Bronchial epithelial cell (primary cell): ENCODE measurements around the gene AVL9. TPM values are rescaled to one million over a fixed set of nuclear protein-coding genes. Genes with fewer than 3 reads are reported as not detected.
"Not testable (repeated sequence)": the region's sequence is repeated elsewhere in the genome, so short reads cannot be mapped to it uniquely, and the experiment has no call there.

Experiments used
- DNase-seq: peaks from one replicate; pipeline ENCODE4 v3.0.0-alpha.2; 2010; ENCODE audit warnings: low read depth
- FAIRE-seq: peaks from 2 replicates; lab custom pipeline; 2011; peaks lifted over from hg19 to GRCh38; lab: Jason Lieb, UNC
- H3K27me3 ChIP-seq: 2 replicates; pipeline ENCODE4 v1.5.1; 2011; ENCODE audit warnings: low read length; ENCODE audit not compliant: control insufficient read depth, insufficient read depth
- H3K36me3 ChIP-seq: 2 replicates; pipeline ENCODE4 v1.5.1; 2011; ENCODE audit warnings: low read length; ENCODE audit not compliant: control insufficient read depth, insufficient read depth
- H3K4me3 ChIP-seq: 2 replicates; pipeline ENCODE4 v1.5.1; 2011; ENCODE audit warnings: mild to moderate bottlenecking, low read depth, low read length, control low read depth
- total RNA-seq: library from RNA; depleted of rRNA; stranded (reverse); fragments of >200 nt; gene quantifications from 2 replicates; pipeline ENCODE4 v1.2.1, GENCODE V29; 2014

Gene AVL9
- total RNA-seq, 1 donor from 2014 or later: 34.0 TPM

DNA sequence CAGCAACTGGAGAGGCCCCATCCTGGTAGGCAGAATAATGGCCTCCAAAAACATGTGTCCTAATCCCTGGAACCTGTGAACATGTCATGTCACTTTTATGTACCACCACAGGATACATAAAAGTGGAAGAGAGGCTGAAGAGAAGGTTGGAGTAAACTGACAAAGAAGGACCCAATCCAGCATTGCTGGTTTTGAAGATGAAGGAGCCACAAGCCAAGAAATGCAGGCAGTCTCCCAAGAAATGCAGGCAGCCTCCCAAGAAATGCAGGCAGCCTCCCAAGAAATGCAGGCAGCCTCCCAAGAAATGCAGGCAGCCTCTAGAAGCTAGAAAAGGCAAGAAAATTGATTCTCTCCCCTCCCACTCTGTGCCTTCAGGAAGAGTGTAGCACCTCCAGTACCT, 142.3 kb downstream of the AVL9 start:
- not testable (repeated sequence) for H3K36me3 ChIP-seq, FAIRE-seq, H3K4me3 ChIP-seq, H3K27me3 ChIP-seq, DNase-seq

Other genes with a start within 250 kb of the AVL9 start
- gene LSM5, start 5.1 kb upstream of the AVL9 start, total RNA-seq: 11.3 and 13.8 TPM in 2 replicates